K562 (cell line): ENCODE data around the gene PCDHGB5. TPM values are rescaled to one million over a fixed set of nuclear protein-coding genes. Genes with fewer than 3 reads are reported as not detected.

Source experiments
- ATAC-seq: fragments of 200-7000 bp; cut with Tn5 transposase; 3 replicates; pipeline ENCODE4 v1.9.1; 2020; ENCODE audit warnings: moderate library complexity
- BruUV-seq: library from RNA; stranded (reverse); fragments of 400-500 nt; replicated peaks from 2 replicates; lab custom pipeline; 2021; lab: Mats Ljungman, UMichigan
- CTCF ChIA-PET: fragments of 300-600 bp; formaldehyde crosslinking; extraction: SDS; loops from one replicate; lab custom pipeline; 2021; ENCODE audit warnings: low intra/inter-chr PET ratio; lab: Yijun Ruan, JAX
- POLR2A ChIA-PET: fragments of 300-600, 350-650 bp; sonication (Branson Sonifier 250); formaldehyde crosslinking; extraction: SDS; loops from one replicate; lab custom pipeline; 2021; ENCODE audit warnings: antibody characterized with exemption, inconsistent platforms; lab: Yijun Ruan, JAX
- DNase-seq, 4 experiments: peaks; one replicate each; pipeline versions ENCODE4 v3.0.0 to v3.0.0-alpha.2; 2011 to 2018; ENCODE audit warnings: low spot score in 3 of 4, mixed read lengths in 3 of 4; ENCODE audit errors: extremely low read depth in 1 of 4
- FAIRE-seq: peaks from 2 replicates; lab custom pipeline; 2011; peaks lifted over from hg19 to GRCh38; lab: Jason Lieb, UNC
- H2AFZ ChIP-seq: 2 replicates; pipeline ENCODE4 v1.6.0; 2011; ENCODE audit warnings: low read depth, low read length, control low read depth, inconsistent platforms
- H3K27ac ChIP-seq: fragments of 200-600 bp; 3 replicates; pipeline ENCODE4 v1.8.0; 2011; ENCODE audit warnings: low read depth, mild to moderate bottlenecking, control low read depth, inconsistent platforms, low read length, moderate library complexity, mixed read lengths; ENCODE audit errors: extremely low read depth
- H3K27me3 ChIP-seq, 2 experiments: fragments of 300-600 bp in 1 of 2; 2 replicates in 1 of 2; 3 replicates in 1 of 2; pipeline versions ENCODE4 v1.6.0 to v1.8.0; 2011; ENCODE audit warnings: inconsistent platforms in 2 of 2, low read length in 2 of 2, mild to moderate bottlenecking in 1 of 2, mixed read lengths in 1 of 2, moderate library complexity in 1 of 2; ENCODE audit not compliant: control insufficient read depth in 2 of 2, insufficient read depth in 2 of 2
- H3K36me3 ChIP-seq: fragments of 300-600 bp; 3 replicates; pipeline ENCODE4 v1.8.0; 2011; ENCODE audit warnings: mild to moderate bottlenecking, low read length, inconsistent platforms; ENCODE audit not compliant: control insufficient read depth, insufficient read depth
- H3K4me1 ChIP-seq, 2 experiments: fragments of 200-600 bp in 1 of 2; replicated peaks in 1 of 2; 2 replicates in 1 of 2; 3 replicates in 1 of 2; pipeline versions ENCODE4 v1.5.1 to v1.8.0; 2011; ENCODE audit warnings: inconsistent platforms in 2 of 2, low read length in 2 of 2, mild to moderate bottlenecking in 1 of 2, mixed read lengths in 1 of 2, moderate library complexity in 1 of 2; ENCODE audit not compliant: control insufficient read depth in 2 of 2, insufficient read depth in 2 of 2
- H3K4me2 ChIP-seq: 2 replicates; pipeline ENCODE4 v1.6.1; 2011; ENCODE audit warnings: low read length, control low read depth, inconsistent platforms, mixed read lengths; ENCODE audit not compliant: insufficient read depth
- H3K4me3 ChIP-seq: fragments of 200-600 bp; sonication (generic), shearing (Covaris generic); 2 replicates; pipeline ENCODE4 v1.5.1; 2016; ENCODE audit warnings: control low read depth, inconsistent platforms
- H3K79me2 ChIP-seq: fragments of 200-600 bp; 3 replicates; pipeline ENCODE4 v1.8.0; 2011; ENCODE audit warnings: low read length, inconsistent platforms; ENCODE audit not compliant: control insufficient read depth, insufficient read depth
- H3K9ac ChIP-seq, 2 experiments: 2 replicates each; pipeline versions ENCODE4 v1.6.0 to v1.6.1; 2011; ENCODE audit warnings: low read depth in 2 of 2, low read length in 2 of 2, control low read depth in 1 of 2, inconsistent platforms in 1 of 2, mild to moderate bottlenecking in 1 of 2, mixed read lengths in 1 of 2; ENCODE audit not compliant: insufficient read depth in 1 of 2
- H3K9me1 ChIP-seq: one replicate; pipeline ENCODE4 v1.6.0; 2011; ENCODE audit warnings: inconsistent platforms, mild to moderate bottlenecking, low read length, moderate library complexity; ENCODE audit not compliant: control insufficient read depth, insufficient read depth
- H3K9me3 ChIP-seq: replicated peaks from 2 replicates; pipeline ENCODE4 v1.5.1; 2011; ENCODE audit warnings: low read depth, low read length, inconsistent platforms; ENCODE audit not compliant: control insufficient read depth, insufficient read depth
- H4K20me1 ChIP-seq: replicated peaks from 2 replicates; pipeline ENCODE4 v1.6.1; 2011; ENCODE audit warnings: low read length, inconsistent platforms, mixed read lengths; ENCODE audit not compliant: control insufficient read depth, insufficient read depth
- ARID3A ChIP-seq: IDR thresholded peaks from 2 replicates; pipeline ENCODE4 v1.6.1; 2012; ENCODE audit warnings: low read depth, low read length, improper control_type of control experiment, borderline replicate concordance
- ATF3 ChIP-seq, 2 experiments: fragments of 450-650 bp in 1 of 2; sonication (generic) in 1 of 2; formaldehyde crosslinking in 1 of 2; IDR thresholded peaks in 1 of 2; conservative IDR thresholded peaks in 1 of 2; 2 replicates each; pipeline versions ENCODE4 v1.6.1 to v1.8.1; 2016 to 2023; ENCODE audit warnings: mild to moderate bottlenecking in 2 of 2, moderate library complexity in 2 of 2, inconsistent platforms in 1 of 2, missing genetic modification reagents in 1 of 2
- BRCA1 ChIP-seq, 2 experiments: fragments of 450-650 bp in 1 of 2; sonication (generic) in 1 of 2; formaldehyde crosslinking in 1 of 2; IDR thresholded peaks; 2 replicates each; pipeline versions ENCODE4 v1.5.0 to v1.6.1; 2017 to 2020; ENCODE audit warnings: mild to moderate bottlenecking in 1 of 2, missing genetic modification reagents in 1 of 2
- CAMTA2 ChIP-seq: fragments of 250-450 bp; sonication (Bioruptor Pico); conservative IDR thresholded peaks from 2 replicates; pipeline ENCODE4 v1.5.1; 2022
- DDX20 ChIP-seq: fragments of 450-650 bp; IDR thresholded peaks from 2 replicates; pipeline ENCODE4 v1.6.1; 2016; ENCODE audit warnings: missing genetic modification characterization, low read depth, mild to moderate bottlenecking, missing compliant biosample characterization, moderate library complexity
- GTF2E2 ChIP-seq: fragments of 200-800 bp; sonication (Bioruptor generic); IDR thresholded peaks from 2 replicates; pipeline ENCODE4 v1.6.1; 2016; ENCODE audit warnings: missing genetic modification characterization, missing compliant biosample characterization
- HNRNPUL1 ChIP-seq: fragments of 200-400 bp; formaldehyde crosslinking; IDR thresholded peaks from 2 replicates; pipeline ENCODE4 v1.6.1; 2017; ENCODE audit warnings: low read length
- L3MBTL2 ChIP-seq: fragments of 450-650 bp; IDR thresholded peaks from 2 replicates; pipeline ENCODE4 v1.6.1; 2016; ENCODE audit warnings: mild to moderate bottlenecking, moderate library complexity
- MTF1 ChIP-seq: fragments of 250-450 bp; sonication (Bioruptor Pico); IDR thresholded peaks from 2 replicates; pipeline ENCODE4 v1.9.0; 2021; ENCODE audit warnings: moderate library complexity, mild to moderate bottlenecking, inconsistent platforms, borderline replicate concordance
- POLR2AphosphoS5 ChIP-seq: IDR thresholded peaks from 2 replicates; pipeline ENCODE4 v1.6.1; 2011; ENCODE audit warnings: mild to moderate bottlenecking, low read depth, low read length, moderate library complexity; ENCODE audit not compliant: control insufficient read depth, insufficient read depth
- SLC30A9 ChIP-seq: fragments of 250-450 bp; sonication (Bioruptor Pico); IDR thresholded peaks from 2 replicates; pipeline ENCODE4 v1.8.0; 2022; ENCODE audit warnings: mild to moderate bottlenecking, moderate library complexity
- SPI1 ChIP-seq: IDR thresholded peaks from 2 replicates; pipeline ENCODE4 v1.6.1; 2011; ENCODE audit warnings: low read depth, low read length, control low read depth, borderline replicate concordance
- U2AF1 ChIP-seq: fragments of 200-400 bp; formaldehyde crosslinking; optimal IDR thresholded peaks from 2 replicates; pipeline ENCODE3; 2017; ENCODE audit warnings: mild to moderate bottlenecking, low read depth, low read length, moderate library complexity
- ZC3H11A ChIP-seq: IDR thresholded peaks from 2 replicates; pipeline ENCODE4 v1.6.1; 2012; ENCODE audit warnings: low read depth, low read length, improper control_type of control experiment
- ZFX ChIP-seq: sonication (generic); formaldehyde crosslinking; IDR thresholded peaks from 2 replicates; pipeline ENCODE4 v1.8.0; 2022; ENCODE audit warnings: mild to moderate bottlenecking, missing genetic modification reagents, moderate library complexity
- ZNF197 ChIP-seq: fragments of 200-800 bp; sonication (Bioruptor generic); IDR thresholded peaks from 2 replicates; pipeline ENCODE4 v1.6.1; 2016; ENCODE audit warnings: low read depth, missing genetic modification characterization, missing compliant biosample characterization
- ZNF274 ChIP-seq: IDR thresholded peaks from 2 replicates; pipeline ENCODE4 v1.6.1; 2011; ENCODE audit warnings: low read depth, mild to moderate bottlenecking, low read length, moderate library complexity, borderline replicate concordance
- ZNF655 ChIP-seq: fragments of 250-450 bp; sonication (Bioruptor Pico); IDR thresholded peaks from 2 replicates; pipeline ENCODE4 v1.5.0; 2021
- WGBS: fragments of 100-300 bp; shearing (Covaris generic); methylation state at CpG from one replicate; pipeline ENCODE4 v1.1.6; 2016; ENCODE audit warnings: low coverage, mixed read lengths; ENCODE audit not compliant: insufficient coverage; ENCODE audit errors: missing lambda C conversion rate; 5-methylcytosine and 5-hydroxymethylcytosine counted together
- in situ Hi-C: fragments of 300-500 bp; cut with MboI; formaldehyde crosslinking; loops from 4 replicates; pipeline ENCODE4 v1.15.0; 2018; ENCODE audit warnings: inconsistent platforms, mixed read lengths
- intact Hi-C: fragments of 100-400 bp; cut with micrococcal nuclease; formaldehyde crosslinking; loops from 2 replicates; pipeline ENCODE4 v1.14.2; 2022
- polyA plus RNA-seq, 8 experiments: library from polyadenylated mRNA; depleted of rRNA in 4 of 8; stranded (reverse) in 5 of 8; unstranded in 3 of 8; fragments of >200 nt; fragmentation: Nextera tagmentation in 2 of 8; fragmentation: Illumina TruSeq in 1 of 8; extraction: Ambion mirVana in 2 of 8; extraction: Trizol in 1 of 8; gene quantifications; 2 replicates each; pipeline versions ENCODE4 v1.2.1 to v1.2.3, GENCODE V29; 2011 to 2014; ENCODE audit warnings: inconsistent platforms in 1 of 8, missing spikeins in 1 of 8
- total RNA-seq, 7 experiments: library from RNA; depleted of rRNA in 6 of 7; stranded (reverse); fragments of >200 nt in 6 of 7; fragmentation: Illumina TruSeq in 2 of 7; extraction: Trizol in 2 of 7; gene quantifications; 2 replicates each; pipeline versions ENCODE4 v1.2.1 to v1.2.3, GENCODE V29; 2011 to 2021; ENCODE audit warnings: low replicate concordance in 1 of 7

PCDHGB5 gene
- total and polyA plus RNA-seq, 9 of the 15 experiments (the other 6 are each of a cell fraction or from before 2014, with no cell fraction given): 0.05 to 0.29 (median 0.12) TPM; not detected in 2

- DNase-seq (no peak), ATAC-seq (no peak), FAIRE-seq (no peak)
- intact Hi-C loops: no loop called here
- H3K9me1 ChIP-seq: no peaks in the 10 kb centered on the region
- WGBS: 2% methylated on average over 43 of the region's 43 CpGs
- no peak overlapping the region for H2AFZ ChIP-seq
- H3K4me2 ChIP-seq: no peak overlapping the region
- no peaks in the 10 kb centered on the region for H4K20me1 ChIP-seq
- H3K27me3 ChIP-seq: peaks cover 9 to 35% of the 10 kb centered on the region in 2 experiments; a peak in 4 of 5 replicates
- no peak overlapping the region for H3K4me3 ChIP-seq
- ChIA-PET CTCF (no interaction called here), POLR2A (interaction anchor here (0.7 kb wide), 1 partner anchor 13 kb away, joined by 3 read pairs; the partner anchor contains the start of gene PCDHGB5)
- H3K9me3 ChIP-seq: no peaks in the 10 kb centered on the region
- no peaks in the 10 kb centered on the region for H3K79me2 ChIP-seq
- no peaks in the 10 kb centered on the region for H3K36me3 ChIP-seq
- H3K4me1 ChIP-seq: peaks cover 0 to 11% of the 10 kb centered on the region in 2 experiments; a peak in 2 of 5 replicates
- no TSS peak for BruUV-seq
- no peak overlapping the region for H3K27ac ChIP-seq
- no peak overlapping the region for H3K9ac ChIP-seq
- in situ Hi-C loops: no loop called here
- TF ChIP-seq ATF3 (IDR thresholded peaks at IDR 0.05) (no peak), ATF3 (CRISPR knock-in tag; conservative IDR thresholded peaks at IDR 0.05) (no peak), L3MBTL2 (no peak), GTF2E2 (tag) (no peak), ZNF655 (CRISPR knock-in tag) (no peak), HNRNPUL1 (no peak), MTF1 (CRISPR knock-in tag) (no peak), ZNF197 (CRISPR knock-in tag) (no peak), ZC3H11A (no peak), BRCA1 (IDR thresholded peaks at IDR 0.05) (no peak), BRCA1 (CRISPR knock-in tag; IDR thresholded peaks at IDR 0.05) (no peak), ZNF274 (no peak), U2AF1 (no peak), ZFX (no peak), CAMTA2 (CRISPR knock-in tag) (no peak), SPI1 (no peak), ARID3A (no peak), POLR2AphosphoS5 (no peak), SLC30A9 (CRISPR knock-in tag) (no peak), DDX20 (tag) (no peak)
Measured at GRCh38 chr5:141384471-141385267, 13.1 kb upstream of the PCDHGB5 start.
